ENCODE measurements around the gene NFAT5.

GRCh38 chr16:69644790-69645189, 79.0 kb downstream of the NFAT5 start:
- TF ChIP-seq POLR2A (IDR thresholded peaks at IDR 0.05) (no peak), CTCF (IDR thresholded peaks at IDR 0.05) (no peak), POLR2AphosphoS5 (IDR thresholded peaks at IDR 0.05) (no peak)
